ENCODE measurements around the gene SULT2B1.

The SULT2B1 gene

GRCh38 chr19:48603001-48603400 lies 51.0 kb downstream of the SULT2B1 start:
- no peak for TF ChIP-seq CTCF (conservative IDR thresholded peaks at IDR 0.05; ENCODE audit: low read length)
- no peak for DNase-seq (ENCODE audit: low read depth)
- H3K4me3 ChIP-seq (ENCODE audit: low read length): no peak overlapping the region

- DNase-seq (ENCODE audit: low read depth): no peak
- no peak overlapping the region for H3K4me3 ChIP-seq (ENCODE audit: low read length)
- TF ChIP-seq CTCF (conservative IDR thresholded peaks at IDR 0.05; ENCODE audit: low read length): no peak
These were observed 51.5 kb downstream of the SULT2B1 start for GRCh38 chr19:48603449-48603848.

- DNase-seq (ENCODE audit: low read depth): no peak
- TF ChIP-seq CTCF (conservative IDR thresholded peaks at IDR 0.05; ENCODE audit: low read length): no peak
- H3K4me3 ChIP-seq (ENCODE audit: low read length): no peak overlapping the region
These were observed 51.9 kb downstream of the SULT2B1 start for GRCh38 chr19:48603850-48604249.

- DNase-seq (ENCODE audit: low read depth): no peak
- no peak for TF ChIP-seq CTCF (conservative IDR thresholded peaks at IDR 0.05; ENCODE audit: low read length)
- no peak within 1 kb of the TSS for H3K4me3 ChIP-seq (ENCODE audit: low read length)
These were observed 54.7 kb downstream of the SULT2B1 start, which contains the start of gene SPACA4 for GRCh38 chr19:48606463-48607358. SPACA4 (plus strand) TSS chr19:48606742; CDS start chr19:48606979, 237 bp downstream.

GRCh38 chr19:48607359-48607755 lies 55.4 kb downstream of the SULT2B1 start:
- no peak for DNase-seq (ENCODE audit: low read depth)
- H3K4me3 ChIP-seq (ENCODE audit: low read length): no peak overlapping the region
- TF ChIP-seq CTCF (conservative IDR thresholded peaks at IDR 0.05; ENCODE audit: low read length): no peak

GRCh38 chr19:48608798-48609263 lies 56.9 kb downstream of the SULT2B1 start:
- no peak overlapping the region; the same call in 1 of the 2 replicates for H3K4me3 ChIP-seq (ENCODE audit: low read length)
- TF ChIP-seq CTCF (conservative IDR thresholded peaks at IDR 0.05; ENCODE audit: low read length): peak; percentile 66
- DNase-seq (ENCODE audit: low read depth): peak; percentile 43
